GM19397 (cell line): ENCODE data around the gene TRIM61.
"Not testable (repeated sequence)": the region's sequence is repeated elsewhere in the genome, so short reads cannot be mapped to it uniquely, and the experiment has no call there.

Experiments used
- ATAC-seq: cut with Tn5 transposase; IDR thresholded peaks from one replicate; pipeline ENCODE4 v1.9.1; 2021; ENCODE audit warnings: mild to moderate bottlenecking, moderate library complexity; ENCODE audit not compliant: unreplicated experiment

TRIM61 gene

GRCh38 chr4:164959421-164959820 lies 18.0 kb downstream of the TRIM61 start:
- not testable (repeated sequence) for ATAC-seq

- peak; percentile 100 for ATAC-seq
Measured at GRCh38 chr4:164956766-164957643, 20.5 kb downstream of the TRIM61 start.

GRCh38 chr4:164955107-164955805 lies 22.2 kb downstream of the TRIM61 start:
- ATAC-seq: no peak

DNA sequence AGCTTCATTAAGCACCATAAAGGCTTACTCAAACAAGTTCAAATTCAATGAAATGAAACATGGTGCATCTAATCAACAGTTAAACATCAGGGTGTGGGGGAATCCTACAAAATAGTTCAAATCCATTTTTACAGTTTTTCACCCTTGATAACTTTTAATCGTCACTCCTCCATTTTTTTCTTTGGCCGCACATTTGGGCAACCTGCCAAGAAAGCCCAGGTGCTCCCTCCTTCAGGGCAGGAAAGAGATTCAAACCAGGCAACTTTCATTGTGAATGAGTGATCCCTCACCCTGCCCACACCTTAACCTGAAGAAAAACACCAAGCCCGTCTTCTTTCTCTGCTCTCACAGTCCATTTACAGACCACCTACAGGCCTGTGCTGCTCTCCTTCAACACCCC lies 24.9 kb downstream of the TRIM61 start:
- no peak for ATAC-seq

DNA sequence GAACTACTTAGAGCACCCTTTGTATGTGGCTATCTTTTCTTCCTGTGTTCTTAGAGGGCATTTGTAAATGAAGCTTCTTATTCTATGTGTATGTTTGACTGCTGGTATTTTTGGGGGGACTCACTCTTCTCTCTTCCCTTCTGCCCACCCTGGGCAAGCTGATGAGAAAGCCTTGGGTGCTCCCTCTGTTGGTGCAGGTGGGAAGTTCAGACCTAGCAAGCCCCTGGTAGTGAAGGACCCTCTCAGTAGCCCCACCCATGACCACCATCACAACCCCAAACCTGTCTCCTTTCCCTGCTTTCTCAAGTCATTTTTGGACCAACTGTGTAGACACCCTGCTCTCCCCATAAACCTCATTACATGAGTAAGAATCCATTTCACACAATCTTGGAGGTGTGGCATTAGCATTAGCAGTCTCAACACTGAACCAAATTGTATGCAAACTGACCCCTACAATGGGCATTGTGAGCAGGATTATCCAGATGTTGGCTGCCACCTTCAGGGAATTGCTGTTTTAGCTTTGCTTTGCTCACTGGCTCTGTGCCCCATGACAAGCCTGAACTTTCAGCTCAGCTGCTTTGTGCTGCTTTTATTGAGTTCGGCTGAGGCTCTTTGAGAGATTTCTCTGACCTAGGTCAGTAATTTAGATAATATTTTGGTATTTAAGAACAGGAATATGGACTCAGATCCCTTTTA lies 27.9 kb downstream of the TRIM61 start:
- peak; percentile 57 for ATAC-seq

GRCh38 chr4:164948975-164949374 lies 28.5 kb downstream of the TRIM61 start:
- no peak for ATAC-seq

DNA sequence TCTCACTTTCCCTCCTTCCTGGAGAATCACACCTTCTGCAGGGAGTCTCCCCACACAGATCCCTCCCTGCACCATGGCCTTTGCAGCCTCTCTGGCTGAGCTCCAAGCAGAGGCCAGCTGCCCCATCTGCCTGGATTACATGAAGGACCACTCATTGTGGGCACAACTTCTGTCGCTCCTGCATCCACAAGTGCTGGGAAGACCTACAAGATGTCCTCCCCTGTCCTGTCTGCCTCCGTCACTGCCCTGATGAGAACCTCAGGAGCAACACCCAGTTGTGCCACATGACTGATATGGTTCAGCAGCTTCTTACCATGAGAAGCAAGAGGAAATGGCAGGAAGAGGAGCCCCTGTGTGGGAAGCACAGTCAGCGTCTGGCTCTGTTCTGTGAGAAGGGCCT lies 29.5 kb downstream of the TRIM61 start:
- ATAC-seq: not testable (repeated sequence)

GRCh38 chr4:164946810-164947209 lies 30.6 kb downstream of the TRIM61 start:
- ATAC-seq: no peak

DNA sequence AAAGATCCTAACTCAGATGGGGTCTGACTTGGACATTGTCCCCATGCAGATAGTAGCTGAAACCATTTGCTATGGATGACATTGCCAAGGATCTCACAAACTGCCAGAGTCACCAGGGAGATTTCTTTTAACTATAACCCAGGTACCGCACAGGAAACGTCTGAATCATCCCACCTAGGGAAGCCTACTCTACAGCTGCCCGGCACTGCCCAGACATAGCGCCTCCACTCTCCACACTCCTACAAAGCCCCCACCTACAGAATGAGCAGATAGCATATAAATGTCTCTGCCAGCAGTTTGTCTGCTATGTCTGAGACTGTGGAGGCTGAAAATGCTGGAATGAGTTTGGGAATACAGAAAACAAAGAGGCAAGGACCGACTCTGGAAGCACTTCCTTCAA lies 32.3 kb downstream of the TRIM61 start:
- ATAC-seq: no peak

GRCh38 chr4:164943192-164943591 lies 34.3 kb downstream of the TRIM61 start:
- ATAC-seq: no peak

- peak; percentile 43 for ATAC-seq
Measured at GRCh38 chr4:164937576-164938270, 39.7 kb downstream of the TRIM61 start.

GRCh38 chr4:164935865-164936606 lies 41.4 kb downstream of the TRIM61 start:
- peak; percentile 61 for ATAC-seq

GRCh38 chr4:164935363-164935762 lies 42.1 kb downstream of the TRIM61 start:
- ATAC-seq: peak; percentile 55

DNA sequence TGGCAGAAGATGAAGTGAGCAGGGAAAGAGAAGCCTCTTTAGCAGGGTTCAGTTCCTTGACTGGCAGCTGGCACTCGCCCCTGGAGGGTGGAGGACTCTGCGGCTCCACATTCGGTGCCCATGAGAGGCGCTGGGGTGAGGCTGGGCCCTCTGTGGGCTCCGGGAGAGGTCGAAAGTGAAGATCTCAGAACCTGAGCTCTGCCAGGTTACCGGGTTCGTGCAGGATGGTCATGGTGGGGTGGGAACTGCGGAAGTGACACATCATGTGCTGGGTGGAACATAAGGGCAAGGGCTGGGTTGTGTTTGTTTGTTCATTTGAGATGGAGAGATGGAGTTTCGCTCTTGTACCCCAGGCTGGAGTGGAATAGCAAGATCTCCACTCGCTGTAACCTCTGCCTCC lies 44.2 kb downstream of the TRIM61 start:
- no peak for ATAC-seq

DNA sequence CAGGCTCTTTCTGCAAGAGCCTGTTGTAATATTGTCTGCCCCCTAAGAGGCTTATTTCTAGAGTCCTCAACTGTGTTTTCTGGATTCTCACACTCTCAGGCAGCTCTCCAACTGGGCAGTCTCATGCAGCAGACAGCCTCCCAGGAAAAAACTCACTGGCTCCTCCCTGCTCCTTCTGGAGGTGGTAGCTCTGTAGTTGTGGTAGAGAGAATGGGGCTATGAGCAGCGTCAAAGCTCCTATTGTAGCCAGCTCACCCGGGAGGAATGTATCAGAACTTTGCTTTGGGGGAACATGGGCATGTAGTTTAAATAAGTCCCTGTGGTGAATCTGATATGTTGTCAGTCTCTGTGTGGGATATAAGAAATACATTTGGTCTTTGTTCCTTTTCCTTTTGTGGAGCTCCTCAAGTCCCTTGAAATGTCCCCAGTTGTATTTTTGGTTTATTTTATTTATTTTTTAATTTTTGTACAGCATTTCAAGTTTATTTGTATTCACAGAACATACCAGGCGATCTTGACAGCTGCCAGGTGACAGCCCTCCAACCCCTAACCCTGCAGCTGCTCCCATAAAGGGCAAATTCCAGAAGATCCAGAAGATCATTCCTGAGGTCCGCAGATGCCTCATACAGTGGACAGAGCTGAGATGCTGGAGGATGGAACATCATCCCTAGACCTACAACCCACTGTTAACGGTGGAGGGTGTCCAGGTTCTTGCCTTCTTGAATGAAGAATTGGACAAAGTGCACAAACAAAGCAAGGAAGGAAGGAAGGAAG lies 45.7 kb downstream of the TRIM61 start:
- no peak for ATAC-seq

GRCh38 chr4:164930647-164931046 lies 46.8 kb downstream of the TRIM61 start:
- no peak for ATAC-seq

DNA sequence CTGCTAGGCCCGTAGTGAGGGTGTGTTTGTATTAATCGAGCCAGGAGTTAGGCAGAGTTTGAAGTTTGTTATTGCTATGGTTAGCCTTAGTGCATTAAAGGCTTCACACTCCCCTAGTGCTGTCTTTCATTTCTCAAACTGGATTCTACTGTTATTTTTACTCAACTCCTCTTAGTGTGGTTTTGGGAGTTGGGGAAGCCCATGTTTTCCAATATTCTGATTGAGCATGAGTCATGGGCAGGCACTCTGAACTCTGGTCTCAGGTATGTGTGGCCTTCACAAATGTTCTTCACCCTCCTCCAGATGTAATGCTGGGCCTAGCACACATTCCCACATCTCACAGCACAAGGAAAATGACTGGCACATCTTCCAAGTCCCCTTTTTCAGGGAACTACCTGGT lies 50.4 kb downstream of the TRIM61 start:
- ATAC-seq: not testable (repeated sequence)

DNA sequence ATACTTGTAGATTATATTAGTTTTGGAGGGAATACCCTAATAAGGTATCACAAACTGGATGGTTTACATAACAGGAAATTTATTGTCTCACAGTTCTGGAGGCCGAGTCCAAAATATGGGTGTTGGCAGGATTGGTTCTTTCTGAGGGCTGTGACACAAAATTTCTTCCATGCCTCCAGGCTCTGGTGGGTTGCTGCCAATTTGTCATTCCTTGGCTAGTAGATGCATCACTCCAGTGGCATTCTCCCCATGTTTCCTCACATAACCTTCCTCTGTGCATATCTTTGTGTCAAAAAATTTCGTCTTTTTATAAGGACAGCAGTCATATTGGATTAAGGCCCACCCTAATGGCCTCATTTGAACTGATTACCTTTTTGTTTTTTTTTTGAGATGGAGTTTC lies 51.2 kb downstream of the TRIM61 start:
- ATAC-seq: no peak

- peak; percentile 78 for ATAC-seq
Measured at GRCh38 chr4:164924670-164925238, 52.7 kb downstream of the TRIM61 start.
